ENCODE results near the gene SND1.

- TF ChIP-seq EZH2 (IDR thresholded peaks at IDR 0.05; ENCODE audit: low read length, unreplicated experiment) (no peak), EZH2phosphoT487 (IDR thresholded peaks at IDR 0.05; ENCODE audit: borderline replicate concordance, low read length) (no peak)
Observed at GRCh38 chr7:128071376-128071775, 419.4 kb downstream of the SND1 start.

Data from PC-3 (cell line).